ENCODE data around the gene ANKRD2.
"Not testable (repeated sequence)": the region's sequence is repeated elsewhere in the genome, so short reads cannot be mapped to it uniquely, and the experiment has no call there.

ANKRD2 gene

DNA sequence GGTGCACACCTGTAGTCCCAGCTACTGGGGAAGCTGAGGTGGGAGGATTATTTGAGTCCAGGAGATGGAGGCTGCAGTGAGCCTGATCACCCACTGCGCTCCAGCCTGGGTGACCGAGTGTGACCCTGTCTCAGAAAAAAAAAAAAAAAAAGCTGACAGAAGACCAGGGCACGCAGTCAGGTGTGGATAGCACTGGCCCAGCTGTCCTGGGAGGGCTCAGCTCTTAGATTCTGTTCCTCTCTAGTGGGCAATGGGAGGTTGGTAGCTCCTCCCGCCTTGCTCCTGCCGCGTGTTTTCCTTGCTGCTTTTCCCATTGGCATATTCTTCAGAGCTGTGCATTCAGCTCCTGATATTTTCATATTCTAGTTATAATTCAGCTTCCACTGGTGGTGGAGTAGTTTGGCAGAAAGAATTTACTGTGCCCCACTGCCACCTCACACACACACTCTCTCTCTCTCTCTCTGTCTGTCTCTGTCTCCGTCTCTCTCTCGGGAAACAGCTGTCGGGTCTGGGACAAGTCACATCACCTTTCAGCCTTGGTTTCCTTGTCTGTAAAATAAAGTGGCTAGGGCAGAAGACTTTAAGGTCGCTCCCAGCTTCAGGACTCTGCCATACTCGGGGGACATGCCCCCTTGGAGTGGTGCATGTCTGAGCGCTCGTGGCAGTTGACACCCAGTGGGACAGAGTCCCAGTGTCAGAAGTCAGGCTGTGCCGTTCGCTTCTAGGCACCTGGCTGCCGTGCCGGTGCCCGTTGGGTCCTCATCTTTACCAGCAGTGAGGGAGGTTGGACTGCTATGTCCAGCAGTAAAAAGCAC, 25.9 kb upstream of the ANKRD2 start:
- DNase-seq (ENCODE audit: low read depth, low spot score): no peak

- DNase-seq (ENCODE audit: low read depth, low spot score): no peak
These were observed 25.3 kb upstream of the ANKRD2 start for GRCh38 chr10:97547271-97547600.

DNA sequence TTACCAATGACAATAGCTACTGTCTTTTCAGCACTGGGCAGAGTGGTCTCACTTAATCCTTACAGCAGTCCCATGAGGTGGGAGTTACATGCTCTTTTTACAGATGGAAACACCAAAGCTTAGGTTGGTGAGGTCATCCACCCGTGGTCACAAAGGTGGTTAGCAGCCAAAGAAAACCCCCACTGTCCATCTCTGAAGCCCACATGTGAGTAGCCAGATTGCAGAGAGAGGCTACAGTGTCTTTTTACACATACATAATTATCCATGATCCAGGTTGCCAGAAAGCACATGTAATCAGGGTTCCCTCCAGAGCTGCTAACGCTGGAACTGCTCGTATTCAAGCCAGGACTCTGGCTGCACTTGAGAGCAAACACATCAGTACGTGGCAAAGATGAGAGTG, 24.6 kb upstream of the ANKRD2 start:
- no peak for DNase-seq (ENCODE audit: low read depth, low spot score)

DNA sequence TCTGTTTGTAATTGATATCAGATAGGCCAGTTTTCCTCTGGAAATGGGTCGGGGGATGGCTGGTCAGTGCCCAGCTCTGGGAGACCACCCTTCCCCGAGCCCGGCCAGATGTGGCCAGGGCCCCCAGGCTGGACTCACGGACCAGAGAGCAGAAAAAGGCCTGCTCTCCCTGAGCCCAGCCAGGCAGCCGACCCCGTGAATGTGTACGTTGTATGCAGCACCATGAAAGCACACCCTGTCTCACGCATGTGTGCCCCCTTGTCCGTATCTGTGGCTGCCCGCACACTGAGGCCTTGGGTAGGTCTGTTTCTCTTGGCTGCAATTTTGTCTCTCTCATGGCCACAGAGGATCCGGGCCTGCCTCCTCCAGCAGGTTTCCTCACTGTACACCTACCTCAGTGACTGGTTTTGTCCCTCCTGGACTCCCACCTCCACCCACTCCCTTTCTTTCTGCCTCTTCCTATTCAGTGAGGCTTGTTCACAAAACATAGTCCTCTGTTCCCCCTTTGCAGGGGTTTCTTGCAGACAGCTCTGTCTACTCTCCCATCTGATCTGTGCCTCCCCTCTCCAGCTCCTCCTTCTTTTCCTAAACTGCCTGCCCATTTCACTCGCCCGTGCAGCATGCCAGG, 23.6 kb upstream of the ANKRD2 start:
- no peak for DNase-seq (ENCODE audit: low read depth, low spot score)

DNA sequence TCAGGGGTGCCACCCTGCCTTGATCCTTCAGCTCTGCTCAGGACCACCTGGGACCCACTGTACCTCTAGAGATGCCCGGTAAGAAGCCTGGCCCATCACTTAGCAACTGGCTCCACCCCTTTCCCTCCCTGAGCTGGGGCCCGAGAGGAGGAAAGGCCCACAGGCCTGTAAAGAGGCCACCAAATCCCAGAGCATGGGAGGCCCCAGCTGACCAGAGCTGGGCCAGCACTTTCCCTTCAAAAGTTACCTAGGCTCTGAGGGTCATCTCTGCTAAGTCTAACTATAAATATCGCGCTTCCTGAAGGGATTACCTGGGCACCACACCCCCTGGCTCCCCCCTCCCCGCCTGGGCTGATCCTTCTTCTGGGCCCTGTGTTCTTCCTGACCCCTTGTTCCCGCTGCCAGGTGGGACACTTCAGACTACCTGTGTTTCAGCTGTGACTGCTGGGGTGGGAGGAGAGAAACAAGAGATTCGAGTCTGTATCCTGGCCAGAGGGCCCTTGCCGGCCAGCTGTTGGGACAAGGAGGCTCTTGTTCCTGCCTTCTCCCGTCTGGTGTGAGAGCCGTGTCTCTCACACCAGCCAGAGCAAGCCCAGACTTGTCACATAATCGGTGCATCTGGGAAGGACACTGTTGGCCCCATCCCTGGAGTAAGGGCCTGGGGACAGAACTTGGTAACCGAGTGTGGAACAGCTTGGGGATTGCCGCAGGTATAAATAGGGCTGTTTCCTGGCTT, 22.8 kb upstream of the ANKRD2 start:
- DNase-seq (ENCODE audit: low read depth, low spot score): no peak

DNA sequence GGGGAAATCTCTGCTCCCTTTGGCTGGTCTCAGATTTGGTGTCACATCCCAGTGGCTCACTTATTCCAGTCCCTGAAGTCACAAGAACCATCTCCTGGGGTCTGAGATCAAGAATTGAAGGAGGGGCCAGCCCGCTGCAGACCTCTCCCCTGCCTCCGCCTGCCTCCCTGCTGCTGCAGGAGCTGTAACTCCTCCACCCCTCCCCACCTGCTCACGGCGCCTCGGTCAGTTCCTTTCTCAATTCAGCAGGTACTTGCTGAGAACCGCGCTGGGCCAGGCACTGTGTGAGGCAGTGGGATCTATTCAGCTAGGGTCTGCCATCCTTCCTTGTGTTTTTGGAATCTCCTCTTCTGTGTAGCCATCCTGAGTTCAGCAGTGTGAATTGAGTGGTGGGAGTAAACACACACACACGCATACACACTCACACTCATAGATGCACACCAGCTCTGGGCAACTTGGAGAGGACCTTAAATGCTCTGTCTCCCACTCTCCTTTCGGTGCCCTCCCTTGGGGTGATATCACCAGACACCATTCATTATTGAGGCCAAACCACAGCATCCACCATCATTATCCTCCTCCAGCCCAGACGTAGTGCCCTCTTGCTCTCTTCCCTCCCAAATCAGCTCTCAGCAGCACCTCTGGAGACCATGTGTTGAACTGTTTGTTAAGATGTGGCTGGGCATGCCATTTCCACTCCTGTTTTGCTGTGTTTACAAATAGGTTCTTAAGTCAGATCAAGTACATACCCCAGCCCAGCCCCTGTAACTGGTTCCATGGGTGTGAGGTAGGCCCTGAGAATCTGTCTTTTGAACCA, 22.0 kb upstream of the ANKRD2 start:
- DNase-seq (ENCODE audit: low read depth, low spot score): no peak

DNA sequence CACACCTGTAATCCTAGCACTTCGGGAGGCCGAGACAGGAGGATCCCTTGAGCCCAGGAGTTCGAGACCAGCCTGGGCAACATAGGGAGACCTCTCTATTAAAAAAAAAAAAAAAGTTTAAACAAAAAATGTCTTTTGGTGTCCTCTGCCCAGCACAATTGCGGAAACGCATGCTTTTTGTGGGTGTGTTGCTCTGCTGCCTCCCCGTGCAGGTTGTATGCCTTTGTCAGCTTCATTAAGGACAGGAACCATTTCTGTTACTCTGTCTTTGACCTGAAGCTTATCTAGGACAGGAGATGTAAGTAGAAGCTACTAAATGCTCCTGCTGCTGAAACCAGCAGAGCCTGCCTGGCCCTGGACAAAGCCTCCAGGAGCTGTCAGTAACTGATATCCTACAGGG, 21.3 kb upstream of the ANKRD2 start:
- no peak for DNase-seq (ENCODE audit: low read depth, low spot score)

GRCh38 chr10:97553575-97554031, 19.0 kb upstream of the ANKRD2 start:
- DNase-seq (ENCODE audit: low read depth, low spot score): no peak

GRCh38 chr10:97554336-97554735, 18.2 kb upstream of the ANKRD2 start:
- DNase-seq (ENCODE audit: low read depth, low spot score): not testable (repeated sequence)

DNA sequence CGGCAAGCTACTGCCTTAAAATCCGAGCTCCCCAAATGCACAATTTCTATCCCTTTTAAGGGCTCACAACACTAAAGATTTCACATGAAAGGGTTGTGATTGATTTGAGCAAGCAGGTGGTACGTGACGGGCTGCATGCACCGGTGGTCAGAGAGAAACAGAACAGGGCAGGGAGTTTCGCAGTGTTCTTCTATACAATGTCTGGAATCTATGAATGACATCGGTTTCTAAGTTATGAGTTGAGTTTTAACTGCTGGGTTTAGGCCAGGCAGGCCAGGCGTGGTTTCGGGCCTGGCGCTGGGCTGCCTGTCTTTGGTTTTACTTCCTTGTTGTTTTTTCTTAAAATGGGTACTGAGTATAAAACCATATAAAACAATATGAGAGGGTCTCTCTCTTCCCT, 17.0 kb upstream of the ANKRD2 start:
- not testable (repeated sequence) for DNase-seq (ENCODE audit: low read depth, low spot score)

DNA sequence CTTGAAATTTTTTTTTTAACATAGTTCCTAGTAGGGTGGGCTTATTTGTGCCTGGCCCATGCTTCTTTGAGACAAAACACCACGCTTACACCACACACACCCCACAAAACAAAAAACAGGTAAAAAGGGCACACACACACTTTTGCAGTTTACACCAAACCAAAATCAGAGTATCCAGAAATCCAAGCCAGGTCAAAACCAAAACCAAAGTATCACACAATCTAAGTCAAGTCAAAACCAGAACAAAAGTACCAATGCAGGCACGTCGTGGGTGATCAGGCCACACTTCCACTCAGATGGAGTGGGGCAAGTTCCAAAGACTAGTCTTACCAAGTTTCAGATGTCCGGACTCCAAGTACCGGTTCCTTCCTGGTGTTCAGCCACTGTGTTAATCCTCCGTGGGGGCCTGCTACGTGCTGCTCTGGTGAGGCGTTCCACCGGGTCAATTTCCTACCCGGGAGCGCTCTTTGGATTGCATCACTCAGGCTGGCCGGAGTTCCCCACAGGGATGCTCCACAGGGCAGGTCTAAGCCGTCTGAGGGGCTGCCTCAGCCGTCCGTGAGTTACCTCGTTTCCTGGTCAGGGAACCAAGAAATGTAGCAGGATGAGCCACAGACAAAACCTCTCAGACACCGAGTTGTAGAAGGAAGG, 11.7 kb upstream of the ANKRD2 start:
- DNase-seq (ENCODE audit: low read depth, low spot score): not testable (repeated sequence)

GRCh38 chr10:97561386-97562077, 11.0 kb upstream of the ANKRD2 start:
- DNase-seq (ENCODE audit: low read depth, low spot score): not testable (repeated sequence)

DNA sequence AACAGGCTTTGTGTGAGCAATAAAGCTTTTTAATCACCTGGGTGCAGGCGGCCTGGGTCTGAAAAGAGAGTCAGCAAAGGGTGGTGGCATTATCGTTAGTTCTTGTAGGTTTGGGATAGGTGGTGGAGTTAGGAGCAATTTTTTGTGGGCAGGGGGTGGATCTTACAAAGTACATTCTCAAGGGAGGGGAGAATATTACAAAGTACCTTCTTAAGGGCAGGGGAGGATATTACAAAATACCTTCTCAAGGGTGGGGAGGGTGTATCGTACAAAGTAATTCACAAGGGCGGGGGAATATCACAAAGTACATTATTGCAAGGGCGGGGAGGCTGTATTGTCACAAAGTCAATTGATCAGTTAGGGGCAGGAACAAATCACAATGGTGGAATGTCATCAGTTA, 10.2 kb upstream of the ANKRD2 start:
- DNase-seq (ENCODE audit: low read depth, low spot score): not testable (repeated sequence)

GRCh38 chr10:97563337-97563736, 9.2 kb upstream of the ANKRD2 start:
- no peak for DNase-seq (ENCODE audit: low read depth, low spot score)

DNA sequence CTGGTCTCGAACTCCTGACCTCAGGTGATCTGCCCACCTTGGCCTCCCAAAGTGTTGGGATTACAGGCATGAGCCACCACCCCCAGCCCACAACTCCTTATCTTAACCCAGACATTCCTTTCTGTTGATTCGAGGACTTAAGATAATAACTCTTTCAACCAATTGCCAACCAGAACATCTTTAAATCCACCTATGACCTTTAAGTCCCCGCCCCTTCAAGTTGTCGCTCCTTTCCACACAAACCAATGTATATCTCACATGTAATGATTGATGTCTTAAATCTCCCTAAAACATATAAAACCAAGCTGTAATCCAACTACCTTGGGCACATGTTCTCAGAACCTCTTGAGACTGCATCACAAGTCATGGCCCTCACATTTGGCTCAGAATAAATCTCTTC, 7.8 kb upstream of the ANKRD2 start:
- DNase-seq (ENCODE audit: low read depth, low spot score): no peak

- no peak for DNase-seq (ENCODE audit: low read depth, low spot score)
These were observed 6.1 kb upstream of the ANKRD2 start for GRCh38 chr10:97566336-97566996.

GRCh38 chr10:97567891-97568290, 4.7 kb upstream of the ANKRD2 start:
- no peak for DNase-seq (ENCODE audit: low read depth, low spot score)

DNA sequence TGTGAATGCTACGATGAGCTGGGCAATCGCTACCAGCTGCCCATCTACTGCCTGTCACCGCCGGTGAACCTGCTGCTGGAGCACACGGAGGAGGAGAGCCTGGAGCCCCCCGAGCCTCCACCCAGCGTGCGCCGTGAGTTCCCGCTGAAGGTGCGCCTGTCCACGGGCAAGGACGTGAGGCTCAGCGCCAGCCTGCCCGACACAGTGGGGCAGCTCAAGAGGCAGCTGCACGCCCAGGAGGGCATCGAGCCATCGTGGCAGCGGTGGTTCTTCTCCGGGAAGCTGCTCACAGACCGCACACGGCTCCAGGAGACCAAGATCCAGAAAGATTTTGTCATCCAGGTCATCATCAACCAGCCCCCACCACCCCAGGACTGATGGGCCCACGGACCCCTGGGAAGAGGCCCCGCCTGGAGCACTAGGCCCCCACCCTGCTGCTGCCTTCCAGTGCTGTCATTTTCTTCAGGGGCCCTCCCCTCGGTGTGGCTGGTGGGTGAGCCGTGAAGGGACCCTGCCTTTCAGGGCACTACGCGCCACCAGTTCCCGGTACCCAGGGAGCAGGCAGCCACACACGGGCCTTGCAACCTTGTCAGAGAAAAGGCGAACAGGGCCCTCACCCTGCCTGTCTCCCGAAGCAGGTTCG, 2.3 kb upstream of the ANKRD2 start:
- DNase-seq (ENCODE audit: low read depth, low spot score): no peak

GRCh38 chr10:97570789-97571471, 1.6 kb upstream of the ANKRD2 start:
- DNase-seq (ENCODE audit: low read depth, low spot score): no peak
